Measurements from ENCODE around the gene COL27A1. TPM values are rescaled to one million over a fixed set of nuclear protein-coding genes. Genes with fewer than 3 reads are reported as not detected.

Gene COL27A1
- total and polyA plus RNA-seq, 4 donors = 10.9 to 25.6 (median 17.4) TPM

DNA sequence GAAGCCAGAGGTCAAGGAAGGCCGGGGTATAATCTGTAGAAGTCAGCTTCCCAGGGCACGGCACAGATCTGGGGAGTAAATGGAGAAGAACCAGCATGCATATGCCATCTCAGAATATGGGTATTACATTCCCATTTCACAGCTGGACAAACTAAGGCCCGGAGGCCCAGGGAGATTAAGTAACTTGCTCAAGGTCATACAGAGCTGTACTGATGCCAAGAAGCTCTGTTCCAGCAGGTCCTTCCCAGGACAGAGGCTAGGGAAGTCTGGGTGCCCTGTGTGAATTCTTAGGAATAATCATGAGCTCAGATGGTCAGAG, 19.2 kb downstream of the COL27A1 start:
- no peaks in the 10 kb centered on the region for H3K9me3 ChIP-seq (ENCODE audit: control insufficient read depth in 4 of 4, insufficient read depth in 3 of 4, low read length in 3 of 4)
- H3K9ac ChIP-seq (ENCODE audit: insufficient read depth in 1 of 2, low read length in 2 of 2) = no peak overlapping the region
- peaks cover 0 to 22% (median 4%) of the 10 kb centered on the region in 4 donors for H3K36me3 ChIP-seq (ENCODE audit: control insufficient read depth in 4 of 4, insufficient read depth in 4 of 4, low read length in 4 of 4)
- no peak for DNase-seq
- ATAC-seq (ENCODE audit: insufficient read depth, low FRiP score) = no peak
- peaks cover 2 to 28% (median 5%) of the 10 kb centered on the region in 5 donors for H3K4me1 ChIP-seq (ENCODE audit: control insufficient read depth in 5 of 5, insufficient read depth in 5 of 5, low read length in 5 of 5)
- peak overlapping the region; percentile 15 to 43 for H3K27ac ChIP-seq (ENCODE audit: low read depth in 1 of 2, low read length in 1 of 2)
- no peaks in the 10 kb centered on the region for H3K27me3 ChIP-seq (ENCODE audit: control insufficient read depth in 3 of 3, insufficient read depth in 3 of 3, low read length in 2 of 3)
- 75 to 92% methylated on average over 3 of the region's 3 CpGs for WGBS, 2 donors
- TF ChIP-seq CTCF (IDR thresholded peaks at IDR 0.05; ENCODE audit: control extremely low read depth, extremely low read depth) = no peak
- no peak overlapping the region for H3K4me3 ChIP-seq

GRCh38 chr9:114174876-114175771, 19.8 kb downstream of the COL27A1 start:
- Histone ChIP-seq H3K4me1 (ENCODE audit: control insufficient read depth in 5 of 5, insufficient read depth in 5 of 5, low read length in 5 of 5) (peaks cover 2 to 26% (median 6%) of the 10 kb centered on the region in 5 donors), H3K27ac (ENCODE audit: low read depth in 1 of 2, low read length in 1 of 2) (peak overlapping the region; percentile 15 to 43), H3K9me3 (ENCODE audit: control insufficient read depth in 4 of 4, insufficient read depth in 3 of 4, low read length in 3 of 4) (no peaks in the 10 kb centered on the region), H3K9ac (ENCODE audit: insufficient read depth in 1 of 2, low read length in 2 of 2) (no peak overlapping the region), H3K4me3 (no peak overlapping the region), H3K27me3 (ENCODE audit: control insufficient read depth in 3 of 3, insufficient read depth in 3 of 3, low read length in 2 of 3) (no peaks in the 10 kb centered on the region), H3K36me3 (ENCODE audit: control insufficient read depth in 4 of 4, insufficient read depth in 4 of 4, low read length in 4 of 4) (peaks cover 0 to 23% (median 5%) of the 10 kb centered on the region in 4 donors)
- DNase-seq = peak in 2 of 3 donors; percentile 26 to 46
- no peak for TF ChIP-seq CTCF (IDR thresholded peaks at IDR 0.05; ENCODE audit: control extremely low read depth, extremely low read depth)
- no peak for ATAC-seq (ENCODE audit: insufficient read depth, low FRiP score)
- WGBS, 2 donors = 75 to 89% methylated on average over 26 of the region's 26 CpGs

- ATAC-seq (ENCODE audit: insufficient read depth, low FRiP score) = no peak
- Histone ChIP-seq H3K27ac (ENCODE audit: low read depth in 1 of 2, low read length in 1 of 2) (no peak overlapping the region), H3K4me1 (ENCODE audit: control insufficient read depth in 5 of 5, insufficient read depth in 5 of 5, low read length in 5 of 5) (peaks cover 2 to 37% (median 20%) of the 10 kb centered on the region in 5 donors), H3K9me3 (ENCODE audit: control insufficient read depth in 4 of 4, insufficient read depth in 3 of 4, low read length in 3 of 4) (no peaks in the 10 kb centered on the region), H3K27me3 (ENCODE audit: control insufficient read depth in 3 of 3, insufficient read depth in 3 of 3, low read length in 2 of 3) (no peaks in the 10 kb centered on the region), H3K4me3 (no peak overlapping the region), H3K36me3 (ENCODE audit: control insufficient read depth in 4 of 4, insufficient read depth in 4 of 4, low read length in 4 of 4) (peaks cover 0 to 23% (median 6%) of the 10 kb centered on the region in 4 donors), H3K9ac (ENCODE audit: insufficient read depth in 1 of 2, low read length in 2 of 2) (no peak overlapping the region)
- no peak for TF ChIP-seq CTCF (IDR thresholded peaks at IDR 0.05; ENCODE audit: control extremely low read depth, extremely low read depth)
- 70% methylated on average over 11 of the region's 11 CpGs for WGBS, 2 donors
- DNase-seq = no peak
Measured at GRCh38 chr9:114176624-114177291, 21.4 kb downstream of the COL27A1 start.

Measured in lung (tissue), 12 donors.